Subcutaneous adipose tissue (tissue), 4 donors: ENCODE data around the gene CALM1. TPM values are rescaled to one million over a fixed set of nuclear protein-coding genes. Genes with fewer than 3 reads are reported as not detected.

Experiments used
- CTCF ChIP-seq: fragments of 450-650 bp; IDR thresholded peaks from one replicate; pipeline ENCODE4 v1.5.1; 2016; ENCODE audit warnings: low read depth, mild to moderate bottlenecking, control low read depth, antibody characterized with exemption, moderate library complexity
- total RNA-seq, 4 donors: library from RNA; depleted of rRNA; stranded (reverse); fragments of >200 nt; gene quantifications; one replicate each; pipeline ENCODE4 v1.1.0, GENCODE V29; 2016

The CALM1 gene
- total RNA-seq, 4 donors from 2014 or later: 224 to 493 (median 260) TPM

- TF ChIP-seq CTCF: no peak
Measured at GRCh38 chr14:90397425-90398314, 841 bp downstream of the CALM1 start.

GRCh38 chr14:90398315-90398839, 1.5 kb downstream of the CALM1 start:
- TF ChIP-seq CTCF: no peak

- no peak for TF ChIP-seq CTCF
Measured at GRCh38 chr14:90398841-90399540, 2.2 kb downstream of the CALM1 start.

GRCh38 chr14:90399541-90400444, 3.0 kb downstream of the CALM1 start:
- TF ChIP-seq CTCF: no peak

- TF ChIP-seq CTCF: no peak
Measured at GRCh38 chr14:90400904-90401561, 4.2 kb downstream of the CALM1 start.

GRCh38 chr14:90402016-90402415, 5.2 kb downstream of the CALM1 start:
- no peak for TF ChIP-seq CTCF
